Brain pericyte (primary cell): ENCODE data around the gene CIP2A.

Source experiments
- DNase-seq: peaks from one replicate; pipeline ENCODE4 v3.0.0-alpha.2; 2012; ENCODE audit warnings: low read depth, low spot score

CIP2A gene

DNA sequence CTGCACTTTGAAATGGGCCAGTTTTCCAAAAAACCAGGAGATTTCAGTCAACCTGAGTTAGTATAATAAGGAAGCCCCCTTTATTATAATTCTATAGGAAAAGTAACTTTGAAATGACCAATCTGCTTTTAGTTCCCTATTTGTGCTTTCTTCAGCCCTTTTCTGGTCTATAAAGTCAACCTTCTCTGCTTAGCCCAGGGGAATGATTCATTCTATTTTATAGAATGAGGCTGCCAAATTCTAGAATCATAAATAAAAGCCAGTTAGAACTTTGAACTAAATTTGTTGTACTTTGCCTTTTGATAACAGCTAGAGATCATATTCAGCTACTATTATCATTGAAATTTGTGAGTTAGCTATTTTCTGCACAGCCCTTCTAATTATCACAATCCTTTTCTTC, 24.7 kb downstream of the CIP2A start:
- no peak for DNase-seq

DNA sequence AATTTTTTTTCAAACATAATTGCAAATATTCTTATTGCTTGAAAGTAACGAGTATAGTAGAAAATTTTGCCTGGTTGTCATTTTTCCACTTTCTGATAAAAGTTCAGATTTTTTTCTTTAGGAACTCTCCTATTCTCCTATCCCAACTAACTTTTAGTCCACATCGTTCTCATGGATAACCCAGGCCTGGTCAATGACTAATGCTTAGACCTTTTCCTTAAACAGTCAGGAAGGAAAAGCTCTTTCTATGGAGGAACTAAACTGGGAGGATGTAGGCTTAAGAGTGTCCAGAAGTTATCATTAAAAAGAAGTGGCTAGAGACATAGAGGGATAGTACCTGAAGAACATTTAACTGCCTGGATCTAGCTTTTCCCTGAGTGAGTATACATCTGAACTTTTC, 26.7 kb downstream of the CIP2A start:
- no peak for DNase-seq

GRCh38 chr3:108555966-108556581, 33.2 kb downstream of the CIP2A start:
- DNase-seq, result no peak

GRCh38 chr3:108554913-108555571, 34.2 kb downstream of the CIP2A start:
- DNase-seq, result no peak

DNA sequence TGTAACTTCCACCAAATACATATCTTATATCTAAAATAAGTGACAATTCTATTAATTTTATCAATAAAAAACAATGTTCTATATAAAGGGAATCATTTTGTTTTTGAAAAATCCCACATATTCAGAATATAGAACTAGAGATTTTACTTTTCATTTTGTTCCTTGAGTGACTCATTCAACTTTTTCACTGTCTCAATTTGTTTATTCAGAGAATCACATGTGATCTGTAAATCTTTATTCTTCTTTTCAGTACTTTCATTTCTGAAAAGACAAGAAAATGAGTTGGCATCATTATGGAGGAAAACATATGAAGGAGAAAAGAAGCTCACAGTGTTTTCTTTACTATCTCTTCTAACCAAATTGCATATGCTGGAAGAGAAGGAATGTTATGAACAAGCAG, 35.0 kb downstream of the CIP2A start:
- no peak for DNase-seq

DNA sequence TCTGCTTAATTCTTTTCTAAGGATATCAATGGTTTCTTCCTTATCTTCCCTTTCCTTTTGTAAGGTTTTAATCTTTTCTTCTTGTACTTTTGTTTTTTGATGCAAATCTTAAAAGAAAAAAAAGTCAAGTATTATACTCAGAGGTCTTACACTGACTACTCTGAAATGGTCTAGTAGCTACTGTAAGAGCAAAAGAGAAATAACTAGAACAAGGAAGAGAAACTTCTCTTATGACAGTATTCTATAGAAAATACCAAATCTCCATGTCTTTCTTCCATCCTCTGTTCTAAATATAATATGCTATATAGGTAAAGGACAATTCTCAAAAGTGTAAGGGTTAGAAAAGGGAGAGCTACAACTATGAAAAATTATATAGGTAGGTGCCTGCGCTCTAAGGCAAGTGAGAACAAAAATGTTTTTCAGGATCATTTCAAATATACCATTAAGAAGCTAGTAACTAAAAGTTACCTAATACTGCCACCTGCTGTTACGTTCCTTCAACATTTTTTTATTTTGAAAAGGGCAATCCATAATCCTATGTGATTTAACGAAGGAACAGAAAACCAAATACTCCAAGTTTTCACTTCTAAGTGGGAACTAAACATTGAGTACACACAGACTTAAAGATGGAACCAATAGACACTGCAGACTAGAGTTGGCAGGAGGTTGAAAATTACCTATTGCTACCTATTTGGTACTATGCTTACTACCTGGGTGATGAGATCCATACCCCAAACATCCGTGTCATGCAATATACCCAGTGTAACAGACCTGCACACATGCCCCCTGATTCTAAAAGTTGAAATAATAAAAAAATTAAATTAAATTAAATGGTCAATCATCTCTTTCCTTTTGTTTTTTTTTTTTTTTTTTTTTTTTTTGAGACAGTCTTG, 36.7 kb downstream of the CIP2A start:
- DNase-seq, result no peak

GRCh38 chr3:108548886-108549285, 40.4 kb downstream of the CIP2A start:
- no peak for DNase-seq

DNA sequence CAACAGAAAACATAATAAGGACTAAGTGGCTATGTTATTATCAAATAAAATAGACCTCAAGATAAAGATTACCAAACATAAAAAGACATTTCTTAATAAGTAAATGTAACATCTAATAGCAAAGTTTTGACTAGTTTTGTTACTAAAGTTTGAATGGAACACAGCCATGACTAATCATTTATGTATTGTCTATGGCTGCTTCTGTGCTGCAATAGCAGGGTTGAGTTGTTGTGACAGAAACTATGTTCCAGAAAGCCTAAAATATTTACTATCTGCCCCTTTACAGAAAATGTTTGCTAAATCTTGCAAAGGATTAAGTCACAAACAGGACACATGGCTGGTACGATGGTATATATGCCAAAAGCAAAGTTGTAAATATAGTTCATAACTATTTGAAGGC, 40.9 kb downstream of the CIP2A start:
- no peak for DNase-seq

DNA sequence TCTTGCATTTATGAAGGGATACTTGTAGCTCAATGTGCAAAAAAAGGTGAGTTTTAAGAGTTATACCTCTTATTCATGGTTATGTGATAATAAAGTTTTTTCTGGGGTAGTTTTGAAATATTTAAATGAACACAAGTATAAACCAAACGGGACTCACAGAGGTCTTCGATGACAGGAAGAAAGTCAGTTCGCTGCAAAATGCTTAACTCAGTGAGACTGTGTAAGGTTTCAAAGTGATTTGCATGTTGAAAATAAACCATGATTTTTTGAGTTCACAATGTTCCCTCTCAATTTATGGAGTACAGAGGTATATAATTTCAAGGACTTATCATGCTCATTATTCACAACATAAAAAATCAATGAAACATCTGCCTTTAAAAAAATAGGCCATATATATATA, 42.5 kb downstream of the CIP2A start:
- DNase-seq, result no peak

- DNase-seq, result no peak
Measured at GRCh38 chr3:108546247-108546646, 43.0 kb downstream of the CIP2A start.

- no peak for DNase-seq
Measured at GRCh38 chr3:108538083-108538482, 51.2 kb downstream of the CIP2A start.

DNA sequence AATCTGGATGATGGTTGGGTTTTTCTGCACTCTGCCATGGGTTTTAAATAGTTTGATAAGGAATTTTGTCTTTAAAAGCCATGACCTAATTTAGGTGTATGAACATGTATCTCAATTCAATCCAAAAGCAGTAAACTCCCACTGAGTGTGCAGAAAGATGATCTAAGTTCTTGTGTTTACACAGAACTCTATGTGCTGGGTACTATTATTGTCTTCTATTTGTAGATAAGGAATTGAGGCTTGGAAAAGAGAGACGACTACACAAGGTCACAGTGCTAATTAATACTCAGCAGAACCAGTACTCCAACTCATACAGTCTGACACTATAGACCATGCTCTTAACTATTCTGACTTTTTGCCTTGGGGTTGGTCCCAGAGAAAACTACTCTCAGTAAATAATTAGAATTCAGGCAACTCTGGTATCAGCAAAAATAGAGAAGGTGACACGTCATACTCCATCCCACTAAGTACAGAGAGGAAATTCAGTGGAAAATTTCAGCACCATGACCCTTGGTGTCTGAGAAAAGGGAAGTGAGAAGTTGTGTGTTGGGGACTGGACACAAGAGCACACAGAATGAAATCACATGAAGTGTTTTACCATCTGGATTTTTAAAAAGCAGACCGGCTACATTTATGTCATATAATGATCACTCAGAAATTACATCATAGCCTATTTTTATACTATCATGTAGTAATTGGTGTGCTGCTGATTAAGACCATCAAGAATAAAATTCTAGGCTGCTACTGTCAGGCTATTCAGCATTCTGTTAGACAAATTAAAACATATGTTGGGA, 60.6 kb downstream of the CIP2A start:
- no peak for DNase-seq

- DNase-seq, result no peak
Measured at GRCh38 chr3:108527817-108528216, 61.4 kb downstream of the CIP2A start.

DNA sequence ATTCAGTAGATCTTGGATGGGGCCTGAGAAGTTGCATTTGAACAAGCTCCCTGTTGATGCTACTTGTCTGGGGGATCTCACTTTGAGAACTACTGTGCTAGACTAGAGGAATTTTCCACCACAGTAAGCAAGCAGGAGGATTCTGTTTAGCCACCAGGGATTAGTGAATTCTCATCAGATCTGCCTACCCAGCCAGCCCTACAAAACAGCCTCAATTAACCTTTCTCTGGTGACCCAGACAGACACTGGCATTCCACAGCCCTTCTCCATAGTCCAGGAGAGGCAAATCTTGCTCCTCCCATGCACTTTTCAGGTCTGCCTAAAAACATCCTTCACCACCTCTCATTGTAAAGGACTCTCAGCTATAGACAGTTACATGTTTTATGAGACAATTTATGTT, 62.1 kb downstream of the CIP2A start:
- DNase-seq, result no peak

DNA sequence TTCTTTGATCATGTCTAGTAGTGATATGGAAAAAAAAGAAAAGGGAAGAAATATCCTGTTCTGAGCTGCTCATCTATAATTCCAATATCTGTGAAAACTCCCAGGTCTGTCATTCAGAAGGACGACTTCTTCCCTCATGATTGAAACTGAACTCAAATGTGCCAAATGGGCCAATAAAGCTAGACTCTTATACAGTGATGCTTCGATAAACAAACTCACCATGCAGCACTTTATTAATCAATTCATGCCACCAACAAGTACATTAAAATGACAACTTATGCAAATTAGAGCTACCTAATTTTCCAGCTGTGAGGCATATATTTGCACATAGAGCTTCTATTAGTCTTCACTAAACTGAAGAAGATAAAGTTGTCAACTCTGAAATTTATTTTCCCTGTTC, 63.3 kb downstream of the CIP2A start:
- DNase-seq, result no peak

DNA sequence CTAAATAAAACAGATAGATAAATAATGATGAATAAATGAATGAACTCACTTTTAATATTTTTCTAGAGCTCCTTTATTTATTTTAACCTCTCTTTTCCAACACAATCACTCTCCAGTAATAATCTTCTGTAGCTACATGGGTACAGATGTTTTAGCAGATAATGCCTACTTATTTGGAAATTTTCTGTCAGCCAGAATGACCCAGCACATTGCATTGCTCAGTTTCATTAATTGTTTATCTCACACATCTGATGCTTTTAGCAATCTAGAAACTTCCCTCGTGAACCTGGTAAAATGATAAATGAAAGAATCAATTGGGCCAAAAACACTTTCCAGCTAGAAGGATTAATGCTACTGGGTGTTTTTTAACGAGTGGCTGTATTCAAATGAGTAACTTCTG, 64.0 kb downstream of the CIP2A start:
- no peak for DNase-seq

GRCh38 chr3:108524537-108524936, 64.7 kb downstream of the CIP2A start:
- no peak for DNase-seq

DNA sequence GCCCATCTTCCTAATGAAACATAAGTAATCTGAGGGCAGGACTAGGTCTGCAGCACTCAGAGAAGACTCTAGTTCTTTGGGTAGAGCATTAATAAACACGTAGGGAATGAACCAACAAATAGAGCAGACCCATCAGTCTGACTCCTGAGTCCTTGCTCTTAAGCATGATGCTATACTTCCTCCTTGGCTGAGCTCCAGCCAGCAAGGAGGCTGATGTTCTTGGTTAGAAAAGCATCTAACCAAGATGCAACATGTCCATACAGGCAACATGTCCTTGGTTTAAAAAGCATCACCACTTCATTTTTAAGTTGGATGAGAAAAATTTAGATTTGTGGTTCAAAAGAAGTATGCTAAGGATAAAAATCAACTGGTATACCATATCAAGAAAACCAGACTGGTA, 70.3 kb downstream of the CIP2A start:
- no peak for DNase-seq

GRCh38 chr3:108516881-108517280, 72.4 kb downstream of the CIP2A start:
- DNase-seq, result no peak

DNA sequence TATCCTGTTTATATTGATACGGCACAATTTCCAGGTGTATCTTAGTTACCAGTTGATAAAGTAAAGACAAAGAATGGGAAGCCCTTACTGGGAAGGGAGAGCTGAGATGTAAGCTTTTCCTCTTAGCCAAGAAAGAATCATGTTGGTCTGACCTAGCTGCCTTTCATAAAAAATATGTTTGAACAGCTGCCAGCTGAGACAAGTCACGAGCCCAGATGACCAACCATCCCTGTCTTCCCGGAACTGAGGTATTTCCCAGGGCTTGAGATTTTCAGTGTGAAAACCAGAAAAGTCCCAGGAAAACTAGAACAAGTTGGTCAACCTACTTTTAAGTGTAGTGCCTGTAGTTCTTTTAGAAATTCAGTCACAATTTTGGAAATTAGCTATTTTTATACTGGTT, 75.3 kb downstream of the CIP2A start:
- DNase-seq, result no peak

DNA sequence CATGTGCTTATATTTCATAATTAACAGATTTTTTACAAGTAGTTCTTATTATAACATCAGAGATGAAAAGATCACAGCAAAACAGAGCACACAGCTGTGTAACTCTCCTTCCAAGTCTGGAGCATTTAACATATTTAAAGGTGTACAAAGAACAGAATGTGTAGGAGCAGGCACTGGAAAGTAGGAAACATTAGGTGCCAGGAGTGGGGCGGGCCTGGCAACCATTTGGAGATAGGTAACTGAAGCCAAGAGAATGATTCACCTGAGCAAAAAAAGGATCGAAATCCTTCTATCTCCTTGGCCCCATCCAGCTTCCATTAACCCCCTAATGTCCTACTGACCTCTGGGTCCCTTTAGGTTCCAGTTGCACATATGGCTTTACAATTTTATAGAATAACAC, 76.6 kb downstream of the CIP2A start:
- DNase-seq, result no peak

DNA sequence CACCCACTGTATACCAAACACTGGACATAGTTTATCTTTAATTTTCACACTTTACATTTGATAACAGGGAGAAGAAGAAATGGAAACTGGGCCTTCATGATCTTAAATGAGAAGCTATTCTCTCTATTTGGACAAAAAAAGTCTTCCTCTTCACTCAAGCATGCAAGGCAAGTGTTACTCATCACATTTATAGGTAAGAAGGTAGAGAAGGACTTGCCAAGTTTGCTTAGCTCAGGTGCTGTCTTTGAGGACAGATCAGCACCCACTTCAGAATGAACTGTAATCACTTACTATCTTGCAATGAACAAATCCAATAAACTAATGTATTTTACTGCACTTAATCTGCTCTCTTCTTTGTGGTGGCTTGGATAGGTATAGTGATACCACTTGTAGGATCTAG, 77.7 kb downstream of the CIP2A start:
- no peak for DNase-seq
